Measurements from ENCODE around the gene HSP90AA1. TPM values are rescaled to one million over a fixed set of nuclear protein-coding genes. Genes with fewer than 3 reads are reported as not detected.

HSP90AA1 gene
- total and polyA plus RNA-seq, 2 experiments from 2014 or later: 1,401 to 2,107 TPM

DNA sequence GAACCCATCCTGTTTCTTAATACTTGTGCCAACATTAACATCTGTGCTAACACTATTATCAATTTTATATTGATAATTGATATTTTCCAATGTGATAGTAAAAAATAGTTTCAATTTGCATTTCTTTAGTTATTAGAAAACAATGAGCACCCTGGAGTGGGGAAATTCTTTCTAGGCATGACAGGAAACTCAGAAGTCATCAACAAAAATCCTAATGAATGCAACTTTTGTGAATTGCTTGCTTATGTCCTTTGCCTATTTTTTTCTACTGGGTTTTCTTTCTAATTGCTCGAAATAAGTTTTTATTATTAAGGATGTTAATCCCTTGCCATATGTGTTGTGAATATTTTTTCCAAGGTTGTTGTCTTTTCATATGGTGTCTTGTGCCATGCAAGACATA lies 34.7 kb upstream of the HSP90AA1 start:
- DNase-seq (ENCODE audit: low spot score): no peak
- Mint-ChIP-seq H3K27ac (no peak overlapping the region), H3K9me3 (peaks cover 18% of the 10 kb centered on the region), H3K4me3 (no peak overlapping the region), H3K4me1 (peaks cover 17% of the 10 kb centered on the region), H3K36me3 (ENCODE audit: low read depth) (peaks cover 21% of the 10 kb centered on the region), H3K27me3 (ENCODE audit: insufficient read depth, low read depth, poor library complexity) (peaks cover 3% of the 10 kb centered on the region)
- Histone ChIP-seq H2AFZ (no peak overlapping the region), H3K27me3 (ENCODE audit: insufficient read depth) (no peaks in the 10 kb centered on the region), H3K27ac (ENCODE audit: low read depth) (no peak overlapping the region), H3F3A (replicated peaks; ENCODE audit: low read depth) (no peaks in the 10 kb centered on the region), H3K4me2 (no peak overlapping the region), H4K20me1 (replicated peaks; ENCODE audit: insufficient read depth) (no peaks in the 10 kb centered on the region), H3K9me2 (ENCODE audit: insufficient read depth) (no peaks in the 10 kb centered on the region), H3K79me2 (replicated peaks; ENCODE audit: insufficient read depth) (no peaks in the 10 kb centered on the region), H3K4me1 (ENCODE audit: insufficient read depth) (peaks cover 21% of the 10 kb centered on the region), H3K4me3 (no peak overlapping the region), H3K36me3 (ENCODE audit: insufficient read depth) (no peaks in the 10 kb centered on the region)
- TF ChIP-seq REST (IDR thresholded peaks at IDR 0.05; ENCODE audit: unreplicated experiment) (no peak), CREB1 (CRISPR knock-in tag; IDR thresholded peaks at IDR 0.05; ENCODE audit: low read depth) (no peak), CTCF (conservative IDR thresholded peaks at IDR 0.05; ENCODE audit: low read depth in 2 of 2) (no peak)
- ATAC-seq: no peak

GRCh38 chr14:102120888-102121287 lies 34.0 kb upstream of the HSP90AA1 start:
- Mint-ChIP-seq H3K4me1 (peaks cover 12% of the 10 kb centered on the region), H3K9me3 (peaks cover 24% of the 10 kb centered on the region), H3K4me3 (no peak overlapping the region), H3K36me3 (ENCODE audit: low read depth) (peaks cover 27% of the 10 kb centered on the region), H3K27me3 (ENCODE audit: insufficient read depth, low read depth, poor library complexity) (peaks cover 5% of the 10 kb centered on the region), H3K27ac (no peak overlapping the region)
- H3K36me3 ChIP-seq (ENCODE audit: insufficient read depth): no peaks in the 10 kb centered on the region
- ATAC-seq: no peak
- H3K4me3 ChIP-seq: no peak overlapping the region
- no peak for DNase-seq (ENCODE audit: low spot score)
- H3F3A ChIP-seq (replicated peaks; ENCODE audit: low read depth): no peaks in the 10 kb centered on the region
- H2AFZ ChIP-seq: no peak overlapping the region
- no peaks in the 10 kb centered on the region for H3K9me2 ChIP-seq (ENCODE audit: insufficient read depth)
- no peaks in the 10 kb centered on the region for H3K79me2 ChIP-seq (replicated peaks; ENCODE audit: insufficient read depth)
- no peak overlapping the region for H3K4me2 ChIP-seq
- H3K4me1 ChIP-seq (ENCODE audit: insufficient read depth): peaks cover 17% of the 10 kb centered on the region
- H3K27ac ChIP-seq (ENCODE audit: low read depth): no peak overlapping the region
- H3K27me3 ChIP-seq (ENCODE audit: insufficient read depth): no peaks in the 10 kb centered on the region
- H4K20me1 ChIP-seq (replicated peaks; ENCODE audit: insufficient read depth): no peaks in the 10 kb centered on the region
- TF ChIP-seq ZNF114 (CRISPR knock-in tag; IDR thresholded peaks at IDR 0.05): no peak
- no peak for TF ChIP-seq POLR2AphosphoS5 (IDR thresholded peaks at IDR 0.05; ENCODE audit: low read depth)
- no peak for TF ChIP-seq CREB1 (CRISPR knock-in tag; IDR thresholded peaks at IDR 0.05; ENCODE audit: low read depth)
- TF ChIP-seq REST (IDR thresholded peaks at IDR 0.05; ENCODE audit: unreplicated experiment): no peak
- TF ChIP-seq JUNB (IDR thresholded peaks at IDR 0.05; ENCODE audit: unreplicated experiment): no peak
- no peak for TF ChIP-seq EZH2phosphoT487 (IDR thresholded peaks at IDR 0.05; ENCODE audit: unreplicated experiment)

Measured in GM23338 (cell line).